HepG2 (cell line): Measurements from ENCODE around the gene CAMK2D. TPM values are rescaled to one million over a fixed set of nuclear protein-coding genes. Genes with fewer than 3 reads are reported as not detected.

Experiments
- ATAC-seq: fragments of 200-7000 bp; cut with Tn5 transposase; 3 replicates; pipeline ENCODE4 v1.9.1; 2020; ENCODE audit warnings: mild to moderate bottlenecking, moderate library complexity
- BruUV-seq: library from RNA; stranded (reverse); fragments of 400-500 nt; replicated peaks from 2 replicates; lab custom pipeline; 2021; lab: Mats Ljungman, UMichigan
- CTCF ChIA-PET: fragments of 300-600 bp; formaldehyde crosslinking; extraction: SDS; loops from one replicate; lab custom pipeline; 2021; ENCODE audit warnings: low total read pairs, inconsistent platforms, low intra/inter-chr PET ratio; lab: Yijun Ruan, JAX
- POLR2A ChIA-PET: fragments of 350-600 bp; sonication (Branson Sonifier 250); formaldehyde crosslinking; loops from one replicate; lab custom pipeline; 2020; ENCODE audit warnings: antibody characterized with exemption, inconsistent platforms; lab: Yijun Ruan, JAX
- DNase-seq: peaks from one replicate; pipeline ENCODE4 v3.0.0-alpha.2; 2015; ENCODE audit warnings: low spot score
- FAIRE-seq: peaks from 3 replicates; lab custom pipeline; 2011; peaks lifted over from hg19 to GRCh38; lab: Jason Lieb, UNC
- H2AFZ ChIP-seq: one replicate; pipeline ENCODE4 v1.6.1; 2011; ENCODE audit warnings: low read length, inconsistent platforms
- H3K27ac ChIP-seq: fragments of 300-600 bp; 3 replicates; pipeline ENCODE4 v1.8.0; 2011; ENCODE audit warnings: mixed run types, mild to moderate bottlenecking, mixed read lengths, low read length, inconsistent platforms; ENCODE audit not compliant: insufficient read depth; ENCODE audit errors: extremely low read length
- H3K27me3 ChIP-seq, 2 experiments: fragments of 200-600 bp in 1 of 2; 2 replicates in 1 of 2; 3 replicates in 1 of 2; pipeline versions ENCODE4 v1.6.0 to v1.8.0; 2011; ENCODE audit warnings: low read length in 2 of 2, mild to moderate bottlenecking in 2 of 2, moderate library complexity in 2 of 2, inconsistent platforms in 1 of 2; ENCODE audit not compliant: insufficient read depth in 2 of 2, control insufficient read depth in 1 of 2
- H3K36me3 ChIP-seq, 2 experiments: fragments of 200-600 bp in 1 of 2; replicated peaks in 1 of 2; 2 replicates in 1 of 2; 3 replicates in 1 of 2; pipeline versions ENCODE4 v1.5.1 to v1.8.0; 2011; ENCODE audit warnings: low read length in 2 of 2, inconsistent platforms in 1 of 2; ENCODE audit not compliant: insufficient read depth in 2 of 2, control insufficient read depth in 1 of 2
- H3K4me1 ChIP-seq: 2 replicates; pipeline ENCODE4 v1.5.1; 2012; ENCODE audit warnings: low read length, inconsistent platforms; ENCODE audit not compliant: insufficient read depth
- H3K4me2 ChIP-seq: 2 replicates; pipeline ENCODE4 v1.6.0; 2011; ENCODE audit warnings: low read depth, low read length, inconsistent platforms
- H3K4me3 ChIP-seq, 3 experiments: fragments of 200-600 bp in 1 of 3; sonication (generic), shearing (Covaris generic) in 1 of 3; replicated peaks in 1 of 3; 2 replicates each; pipeline ENCODE4 v1.5.1; 2011 to 2016; ENCODE audit warnings: low read length in 3 of 3, inconsistent platforms in 2 of 3, low read depth in 2 of 3, mild to moderate bottlenecking in 2 of 3, control low read depth in 1 of 3, mixed read lengths in 1 of 3; ENCODE audit not compliant: insufficient read depth in 1 of 3
- H3K79me2 ChIP-seq: one replicate; pipeline ENCODE4 v1.6.1; 2011; ENCODE audit warnings: low read length, inconsistent platforms; ENCODE audit not compliant: insufficient read depth
- H3K9ac ChIP-seq: 2 replicates; pipeline ENCODE4 v1.6.0; 2011; ENCODE audit warnings: mild to moderate bottlenecking, low read depth, low read length, inconsistent platforms; ENCODE audit not compliant: insufficient read depth
- H3K9me3 ChIP-seq: 2 replicates; pipeline ENCODE4 v1.5.1; 2012; ENCODE audit warnings: mild to moderate bottlenecking, low read length
- H4K20me1 ChIP-seq: 2 replicates; pipeline ENCODE4 v1.6.0; 2011; ENCODE audit warnings: inconsistent platforms, mild to moderate bottlenecking, low read length, moderate library complexity; ENCODE audit not compliant: insufficient read depth
- AGO1 ChIP-seq: fragments of 200-400 bp; formaldehyde crosslinking; IDR thresholded peaks from 2 replicates; pipeline ENCODE4 v1.6.1; 2017; ENCODE audit warnings: mild to moderate bottlenecking, low read depth, low read length, moderate library complexity; ENCODE audit not compliant: poor library complexity, severe bottlenecking
- SNRNP70 ChIP-seq: fragments of 200-400 bp; formaldehyde crosslinking; IDR thresholded peaks from 2 replicates; pipeline ENCODE4 v1.6.1; 2017; ENCODE audit warnings: mild to moderate bottlenecking, low read depth, low read length, moderate library complexity
- SP140L ChIP-seq: sonication (generic); formaldehyde crosslinking; IDR thresholded peaks from 2 replicates; pipeline ENCODE4 v1.4.0; 2020; ENCODE audit warnings: missing genetic modification reagents, borderline replicate concordance
- SPEN ChIP-seq: sonication (generic); formaldehyde crosslinking; IDR thresholded peaks from 2 replicates; pipeline ENCODE4 v1.5.1; 2020; ENCODE audit warnings: low read depth, mild to moderate bottlenecking, missing genetic modification reagents
- ZC3H4 ChIP-seq: sonication (generic); formaldehyde crosslinking; IDR thresholded peaks from 2 replicates; pipeline ENCODE4 v1.4.0; 2020; ENCODE audit warnings: missing genetic modification reagents, borderline replicate concordance
- ZFP37 ChIP-seq: sonication (generic); formaldehyde crosslinking; IDR thresholded peaks from 2 replicates; pipeline ENCODE4 v1.4.0; 2020; ENCODE audit warnings: missing genetic modification reagents, borderline replicate concordance
- ZNF275 ChIP-seq: sonication (generic); formaldehyde crosslinking; IDR thresholded peaks from 2 replicates; pipeline ENCODE4 v1.8.0; 2022; ENCODE audit warnings: missing genetic modification reagents, mild to moderate bottlenecking, inconsistent platforms, borderline replicate concordance
- WGBS: methylation state at CpG from one replicate; pipeline ENCODE4 v1.1.6; 2017; ENCODE audit warnings: low lambda C conversion rate; 5-methylcytosine and 5-hydroxymethylcytosine counted together
- in situ Hi-C: cut with HindIII; loops from 2 replicates; pipeline ENCODE4 v1.10.0; 2017; ENCODE audit warnings: low pct_unique_long_range_greater_than_20kb; ENCODE audit not compliant: extremely low pct_ligation_motif_present
- intact Hi-C: fragments of 100-400 bp; cut with micrococcal nuclease; formaldehyde crosslinking; loops from one replicate; pipeline ENCODE4 v1.10.0; 2022; ENCODE audit not compliant: unreplicated experiment
- polyA plus RNA-seq, 8 experiments: library from polyadenylated mRNA; depleted of rRNA in 3 of 8; stranded (reverse) in 7 of 8; unstranded in 1 of 8; fragments of >200 nt; fragmentation: Illumina TruSeq in 4 of 8; extraction: Trizol in 4 of 8; gene quantifications; 2 replicates each; pipeline versions ENCODE4 v1.2.1 to v1.2.3, GENCODE V29; 2011 to 2016; ENCODE audit warnings: low read depth in 4 of 8, missing spikeins in 1 of 8, mixed read lengths in 1 of 8; ENCODE audit not compliant: insufficient read depth in 1 of 8
- total RNA-seq, 5 experiments: library from RNA; depleted of rRNA; stranded (reverse); fragments of >200 nt; fragmentation: Illumina TruSeq; extraction: Trizol; gene quantifications; 2 replicates each; pipeline ENCODE4 v1.2.3, GENCODE V29; 2016; ENCODE audit warnings: low read depth in 1 of 5
- TF ChIP-seq, protein P1 (sequence below): sonication (generic); formaldehyde crosslinking; IDR thresholded peaks from 2 replicates; pipeline ENCODE4 v1.8.0; 2022; ENCODE audit warnings: missing genetic modification reagents, mild to moderate bottlenecking, borderline replicate concordance
- TF ChIP-seq, protein P2 (sequence below): sonication (generic); formaldehyde crosslinking; conservative IDR thresholded peaks from 2 replicates; pipeline ENCODE4 v1.8.1; 2023; ENCODE audit warnings: missing genetic modification reagents
- TF ChIP-seq, protein P3 (sequence below): sonication (generic); formaldehyde crosslinking; IDR thresholded peaks from one replicate; pipeline ENCODE4 v1.5.1; 2020; ENCODE audit warnings: mild to moderate bottlenecking, missing genetic modification reagents; ENCODE audit errors: not compliant biosample characterization

The CAMK2D gene
- total and polyA plus RNA-seq, 2 of the 13 experiments (the other 11 are each of a cell fraction or from before 2014, with no cell fraction given), result 18.0 to 65.4 TPM

GRCh38 chr4:113565702-113566012 is 195.9 kb downstream of the CAMK2D start (continued):
- TF ChIP-seq, protein P1, sequence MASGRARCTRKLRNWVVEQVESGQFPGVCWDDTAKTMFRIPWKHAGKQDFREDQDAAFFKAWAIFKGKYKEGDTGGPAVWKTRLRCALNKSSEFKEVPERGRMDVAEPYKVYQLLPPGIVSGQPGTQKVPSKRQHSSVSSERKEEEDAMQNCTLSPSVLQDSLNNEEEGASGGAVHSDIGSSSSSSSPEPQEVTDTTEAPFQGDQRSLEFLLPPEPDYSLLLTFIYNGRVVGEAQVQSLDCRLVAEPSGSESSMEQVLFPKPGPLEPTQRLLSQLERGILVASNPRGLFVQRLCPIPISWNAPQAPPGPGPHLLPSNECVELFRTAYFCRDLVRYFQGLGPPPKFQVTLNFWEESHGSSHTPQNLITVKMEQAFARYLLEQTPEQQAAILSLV, result no peak
- TF ChIP-seq AGO1 (no peak), ZC3H4 (CRISPR knock-in tag) (no peak), SNRNP70 (no peak)

GRCh38 chr4:113564493-113564892 is 197.0 kb downstream of the CAMK2D start:
- no peaks in the 10 kb centered on the region for H4K20me1 ChIP-seq
- ChIA-PET POLR2A (no interaction called here), CTCF (no interaction called here)
- BruUV-seq, result no TSS peak
- in situ Hi-C loops (no loop called here), intact Hi-C loops (no loop called here)
- H3K4me3 ChIP-seq, result no peak overlapping the region
- 96% methylated on average over 3 of the region's 3 CpGs for WGBS
- H3K27me3 ChIP-seq, result no peaks in the 10 kb centered on the region
- no peak overlapping the region for H3K27ac ChIP-seq
- ATAC-seq (no peak), DNase-seq (no peak), FAIRE-seq (no peak)
- no peaks in the 10 kb centered on the region; a peak in 1 of 5 replicates for H3K36me3 ChIP-seq
- H3K4me1 ChIP-seq, result no peaks in the 10 kb centered on the region
- no peak overlapping the region for H2AFZ ChIP-seq
- H3K4me2 ChIP-seq, result no peak overlapping the region
- no peaks in the 10 kb centered on the region for H3K79me2 ChIP-seq
- H3K9ac ChIP-seq, result no peak overlapping the region
- H3K9me3 ChIP-seq, result no peaks in the 10 kb centered on the region
- TF ChIP-seq, protein P2, sequence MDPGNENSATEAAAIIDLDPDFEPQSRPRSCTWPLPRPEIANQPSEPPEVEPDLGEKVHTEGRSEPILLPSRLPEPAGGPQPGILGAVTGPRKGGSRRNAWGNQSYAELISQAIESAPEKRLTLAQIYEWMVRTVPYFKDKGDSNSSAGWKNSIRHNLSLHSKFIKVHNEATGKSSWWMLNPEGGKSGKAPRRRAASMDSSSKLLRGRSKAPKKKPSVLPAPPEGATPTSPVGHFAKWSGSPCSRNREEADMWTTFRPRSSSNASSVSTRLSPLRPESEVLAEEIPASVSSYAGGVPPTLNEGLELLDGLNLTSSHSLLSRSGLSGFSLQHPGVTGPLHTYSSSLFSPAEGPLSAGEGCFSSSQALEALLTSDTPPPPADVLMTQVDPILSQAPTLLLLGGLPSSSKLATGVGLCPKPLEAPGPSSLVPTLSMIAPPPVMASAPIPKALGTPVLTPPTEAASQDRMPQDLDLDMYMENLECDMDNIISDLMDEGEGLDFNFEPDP (CRISPR knock-in tag), result no peak
- no peak for TF ChIP-seq ZFP37 (CRISPR knock-in tag)
- TF ChIP-seq SPEN (CRISPR knock-in tag), result no peak
- TF ChIP-seq ZNF275 (CRISPR knock-in tag), result no peak
- TF ChIP-seq SP140L, result no peak
- TF ChIP-seq, protein P3, sequence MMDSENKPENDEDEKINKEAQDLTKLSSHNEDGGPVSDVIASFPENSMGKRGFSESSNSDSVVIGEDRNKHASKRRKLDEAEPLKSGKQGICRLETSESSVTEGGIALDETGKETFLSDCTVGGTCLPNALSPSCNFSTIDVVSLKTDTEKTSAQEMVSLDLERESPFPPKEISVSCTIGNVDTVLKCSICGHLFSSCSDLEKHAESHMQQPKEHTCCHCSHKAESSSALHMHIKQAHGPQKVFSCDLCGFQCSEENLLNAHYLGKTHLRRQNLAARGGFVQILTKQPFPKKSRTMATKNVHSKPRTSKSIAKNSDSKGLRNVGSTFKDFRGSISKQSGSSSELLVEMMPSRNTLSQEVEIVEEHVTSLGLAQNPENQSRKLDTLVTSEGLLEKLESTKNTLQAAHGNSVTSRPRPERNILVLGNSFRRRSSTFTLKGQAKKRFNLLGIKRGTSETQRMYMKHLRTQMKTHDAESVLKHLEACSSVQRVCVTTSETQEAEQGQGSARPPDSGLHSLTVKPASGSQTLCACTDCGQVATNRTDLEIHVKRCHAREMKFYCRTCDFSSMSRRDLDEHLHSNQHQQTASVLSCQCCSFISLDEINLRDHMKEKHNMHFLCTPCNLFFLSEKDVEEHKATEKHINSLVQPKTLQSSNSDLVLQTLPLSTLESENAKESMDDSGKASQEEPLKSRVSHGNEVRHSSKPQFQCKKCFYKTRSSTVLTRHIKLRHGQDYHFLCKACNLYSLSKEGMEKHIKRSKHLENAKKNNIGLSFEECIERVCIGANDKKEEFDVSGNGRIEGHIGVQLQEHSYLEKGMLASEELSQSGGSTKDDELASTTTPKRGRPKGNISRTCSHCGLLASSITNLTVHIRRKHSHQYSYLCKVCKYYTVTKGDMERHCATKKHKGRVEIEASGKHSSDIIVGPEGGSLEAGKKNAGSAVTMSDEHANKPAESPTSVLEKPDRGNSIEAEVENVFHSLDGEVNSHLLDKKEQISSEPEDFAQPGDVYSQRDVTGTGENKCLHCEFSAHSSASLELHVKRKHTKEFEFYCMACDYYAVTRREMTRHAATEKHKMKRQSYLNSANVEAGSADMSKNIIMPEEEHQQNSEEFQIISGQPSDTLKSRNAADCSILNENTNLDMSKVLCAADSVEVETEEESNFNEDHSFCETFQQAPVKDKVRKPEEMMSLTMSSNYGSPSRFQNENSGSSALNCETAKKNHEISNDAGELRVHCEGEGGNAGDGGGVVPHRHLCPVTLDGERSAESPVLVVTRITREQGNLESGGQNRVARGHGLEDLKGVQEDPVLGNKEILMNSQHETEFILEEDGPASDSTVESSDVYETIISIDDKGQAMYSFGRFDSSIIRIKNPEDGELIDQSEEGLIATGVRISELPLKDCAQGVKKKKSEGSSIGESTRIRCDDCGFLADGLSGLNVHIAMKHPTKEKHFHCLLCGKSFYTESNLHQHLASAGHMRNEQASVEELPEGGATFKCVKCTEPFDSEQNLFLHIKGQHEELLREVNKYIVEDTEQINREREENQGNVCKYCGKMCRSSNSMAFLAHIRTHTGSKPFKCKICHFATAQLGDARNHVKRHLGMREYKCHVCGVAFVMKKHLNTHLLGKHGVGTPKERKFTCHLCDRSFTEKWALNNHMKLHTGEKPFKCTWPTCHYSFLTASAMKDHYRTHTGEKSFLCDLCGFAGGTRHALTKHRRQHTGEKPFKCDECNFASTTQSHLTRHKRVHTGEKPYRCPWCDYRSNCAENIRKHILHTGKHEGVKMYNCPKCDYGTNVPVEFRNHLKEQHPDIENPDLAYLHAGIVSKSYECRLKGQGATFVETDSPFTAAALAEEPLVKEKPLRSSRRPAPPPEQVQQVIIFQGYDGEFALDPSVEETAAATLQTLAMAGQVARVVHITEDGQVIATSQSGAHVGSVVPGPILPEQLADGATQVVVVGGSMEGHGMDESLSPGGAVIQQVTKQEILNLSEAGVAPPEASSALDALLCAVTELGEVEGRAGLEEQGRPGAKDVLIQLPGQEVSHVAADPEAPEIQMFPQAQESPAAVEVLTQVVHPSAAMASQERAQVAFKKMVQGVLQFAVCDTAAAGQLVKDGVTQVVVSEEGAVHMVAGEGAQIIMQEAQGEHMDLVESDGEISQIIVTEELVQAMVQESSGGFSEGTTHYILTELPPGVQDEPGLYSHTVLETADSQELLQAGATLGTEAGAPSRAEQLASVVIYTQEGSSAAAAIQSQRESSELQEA, result no peak
